Neural crest cell (in vitro differentiated cells): ENCODE data around the gene AVPR2. TPM values are rescaled to one million over a fixed set of nuclear protein-coding genes. Genes with fewer than 3 reads are reported as not detected.

Experiments
- DNase-seq: peaks from one replicate; pipeline ENCODE4 v3.0.0; 2021; ENCODE audit warnings: low read depth, mixed read lengths, low spot score
- H3K27ac Mint-ChIP-seq: one replicate; pipeline ENCODE4 v1.8.0; 2021; ENCODE audit warnings: mild to moderate bottlenecking, mixed read lengths; ENCODE audit not compliant: unreplicated experiment
- H3K27me3 Mint-ChIP-seq: 2 replicates; pipeline ENCODE4 v1.8.0; 2021; ENCODE audit warnings: low read depth, mild to moderate bottlenecking, mixed read lengths
- H3K36me3 Mint-ChIP-seq: 2 replicates; pipeline ENCODE4 v1.8.0; 2021; ENCODE audit warnings: low read depth, mild to moderate bottlenecking, mixed read lengths
- H3K4me1 Mint-ChIP-seq: 2 replicates; pipeline ENCODE4 v1.8.0; 2021; ENCODE audit warnings: mixed read lengths
- H3K4me3 Mint-ChIP-seq: one replicate; pipeline ENCODE4 v1.8.0; 2021; ENCODE audit warnings: mild to moderate bottlenecking, mixed read lengths
- H3K9me3 Mint-ChIP-seq: 2 replicates; pipeline ENCODE4 v1.8.0; 2021; ENCODE audit warnings: mixed read lengths
- CTCF ChIP-seq: fragments of 200-600 bp; sonication (generic); conservative IDR thresholded peaks from 2 replicates; pipeline ENCODE4 v1.5.0; 2021; ENCODE audit warnings: antibody characterized with exemption, mild to moderate bottlenecking
- total RNA-seq: library from RNA; stranded (reverse); gene quantifications from 2 replicates; pipeline ENCODE4 v1.2.1, GENCODE V29; 2021

AVPR2 gene
- total RNA-seq, 1 donor from 2014 or later = not detected

- no peaks in the 10 kb centered on the region for H3K27me3 Mint-ChIP-seq
- no peak for DNase-seq
- no peak overlapping the region for H3K4me3 Mint-ChIP-seq
- no peaks in the 10 kb centered on the region for H3K9me3 Mint-ChIP-seq
- H3K27ac Mint-ChIP-seq = no peak overlapping the region
- H3K4me1 Mint-ChIP-seq = peaks cover 20% of the 10 kb centered on the region
- H3K36me3 Mint-ChIP-seq = peaks cover 10% of the 10 kb centered on the region
- no peak for TF ChIP-seq CTCF
These were observed 27.9 kb downstream of the AVPR2 start for GRCh38 chrX:153932220-153932915.

- DNase-seq = no peak
- peaks cover 8% of the 10 kb centered on the region for H3K36me3 Mint-ChIP-seq
- H3K27me3 Mint-ChIP-seq = no peaks in the 10 kb centered on the region
- peaks cover 17% of the 10 kb centered on the region for H3K4me1 Mint-ChIP-seq
- no peaks in the 10 kb centered on the region for H3K9me3 Mint-ChIP-seq
- H3K4me3 Mint-ChIP-seq = peak overlapping the region; percentile 89
- no peak overlapping the region for H3K27ac Mint-ChIP-seq
- no peak for TF ChIP-seq CTCF
These were observed 29.3 kb downstream of the AVPR2 start for GRCh38 chrX:153933748-153934147.

GRCh38 chrX:153934148-153934761 lies 29.8 kb downstream of the AVPR2 start:
- Mint-ChIP-seq H3K36me3 (peaks cover 5% of the 10 kb centered on the region), H3K27ac (peak overlapping the region; percentile 78), H3K27me3 (no peaks in the 10 kb centered on the region), H3K4me1 (peaks cover 13% of the 10 kb centered on the region), H3K4me3 (peak overlapping the region; percentile 89), H3K9me3 (no peaks in the 10 kb centered on the region)
- no peak for DNase-seq
- TF ChIP-seq CTCF = no peak

- H3K9me3 Mint-ChIP-seq = no peaks in the 10 kb centered on the region
- H3K27ac Mint-ChIP-seq = peak within 1 kb of the TSS; percentile 78
- TF ChIP-seq CTCF = no peak
- H3K4me1 Mint-ChIP-seq = peaks cover 12% of the 10 kb centered on the region
- no peak for DNase-seq
- H3K4me3 Mint-ChIP-seq = peak within 1 kb of the TSS; percentile 89
- no peaks in the 10 kb centered on the region for H3K27me3 Mint-ChIP-seq
- H3K36me3 Mint-ChIP-seq = peaks cover 5% of the 10 kb centered on the region
These were observed 30.4 kb downstream of the AVPR2 start, which contains the start of gene NAA10 for GRCh38 chrX:153934762-153935325. NAA10 (minus strand) TSS chrX:153935037; CDS start chrX:153934904, 133 bp downstream.

GRCh38 chrX:153935326-153935851 lies 30.9 kb downstream of the AVPR2 start:
- TF ChIP-seq CTCF = no peak
- no peak overlapping the region for H3K27ac Mint-ChIP-seq
- no peak for DNase-seq
- H3K4me3 Mint-ChIP-seq = peak overlapping the region; percentile 83
- no peaks in the 10 kb centered on the region for H3K27me3 Mint-ChIP-seq
- peaks cover 12% of the 10 kb centered on the region for H3K4me1 Mint-ChIP-seq
- H3K36me3 Mint-ChIP-seq = peaks cover 5% of the 10 kb centered on the region
- H3K9me3 Mint-ChIP-seq = no peaks in the 10 kb centered on the region
